ENCODE measurements around the gene HTRA1.

Gene HTRA1

GRCh38 chr10:122505885-122506645, 44.7 kb downstream of the HTRA1 start:
- Histone ChIP-seq H3K9me3 (ENCODE audit: low read length) (no peaks in the 10 kb centered on the region), H3K27me3 (ENCODE audit: insufficient read depth, low read length) (no peaks in the 10 kb centered on the region), H3K27ac (ENCODE audit: low read depth, low read length, poor library complexity, severe bottlenecking) (no peak overlapping the region), H3K4me1 (ENCODE audit: insufficient read depth, low read length, severe bottlenecking) (no peaks in the 10 kb centered on the region), H4K20me1 (ENCODE audit: insufficient read depth, low read length) (no peaks in the 10 kb centered on the region), H3K36me3 (ENCODE audit: insufficient read depth, low read length) (no peaks in the 10 kb centered on the region), H3K9me2 (ENCODE audit: low read depth, low read length) (no peaks in the 10 kb centered on the region), H3K79me2 (ENCODE audit: insufficient read depth, low read length) (no peaks in the 10 kb centered on the region), H3K4me2 (ENCODE audit: low read length) (no peak overlapping the region), H3F3A (ENCODE audit: insufficient read depth, low read length) (no peaks in the 10 kb centered on the region), H3K9ac (ENCODE audit: low read length) (no peak overlapping the region), H3K4me3 (ENCODE audit: low read depth, low read length, poor library complexity, severe bottlenecking) (no peak overlapping the region), H2AFZ (ENCODE audit: low read length) (no peak overlapping the region)
- TF ChIP-seq CTCF (IDR thresholded peaks at IDR 0.05; ENCODE audit: low read length) (no peak), EZH2 (IDR thresholded peaks at IDR 0.05; ENCODE audit: borderline replicate concordance, low read length) (no peak)

- no peaks in the 10 kb centered on the region for H3K79me2 ChIP-seq (ENCODE audit: insufficient read depth, low read length)
- H3K9me2 ChIP-seq (ENCODE audit: low read depth, low read length), result no peaks in the 10 kb centered on the region
- H3K4me1 ChIP-seq (ENCODE audit: insufficient read depth, low read length, severe bottlenecking), result no peaks in the 10 kb centered on the region
- no peaks in the 10 kb centered on the region for H3K36me3 ChIP-seq (ENCODE audit: insufficient read depth, low read length)
- H2AFZ ChIP-seq (ENCODE audit: low read length), result no peak overlapping the region
- no peak overlapping the region for H3K4me3 ChIP-seq (ENCODE audit: low read depth, low read length, poor library complexity, severe bottlenecking)
- H3K9ac ChIP-seq (ENCODE audit: low read length), result no peak overlapping the region
- H3K27me3 ChIP-seq (ENCODE audit: insufficient read depth, low read length), result no peaks in the 10 kb centered on the region
- no peak for TF ChIP-seq CTCF (IDR thresholded peaks at IDR 0.05; ENCODE audit: low read length)
- no peak for TF ChIP-seq EZH2 (IDR thresholded peaks at IDR 0.05; ENCODE audit: borderline replicate concordance, low read length)
- no peaks in the 10 kb centered on the region for H4K20me1 ChIP-seq (ENCODE audit: insufficient read depth, low read length)
- no peak overlapping the region for H3K4me2 ChIP-seq (ENCODE audit: low read length)
- H3K27ac ChIP-seq (ENCODE audit: low read depth, low read length, poor library complexity, severe bottlenecking), result no peak overlapping the region
- no peaks in the 10 kb centered on the region for H3F3A ChIP-seq (ENCODE audit: insufficient read depth, low read length)
- no peaks in the 10 kb centered on the region for H3K9me3 ChIP-seq (ENCODE audit: low read length)
These were observed 46.3 kb downstream of the HTRA1 start for GRCh38 chr10:122507616-122508015.

GRCh38 chr10:122508021-122508420, 46.7 kb downstream of the HTRA1 start:
- H3F3A ChIP-seq (ENCODE audit: insufficient read depth, low read length), result no peaks in the 10 kb centered on the region
- no peak overlapping the region for H2AFZ ChIP-seq (ENCODE audit: low read length)
- no peaks in the 10 kb centered on the region for H3K36me3 ChIP-seq (ENCODE audit: insufficient read depth, low read length)
- H3K27me3 ChIP-seq (ENCODE audit: insufficient read depth, low read length), result no peaks in the 10 kb centered on the region
- no peak overlapping the region for H3K4me2 ChIP-seq (ENCODE audit: low read length)
- no peak overlapping the region for H3K27ac ChIP-seq (ENCODE audit: low read depth, low read length, poor library complexity, severe bottlenecking)
- H4K20me1 ChIP-seq (ENCODE audit: insufficient read depth, low read length), result no peaks in the 10 kb centered on the region
- no peaks in the 10 kb centered on the region for H3K4me1 ChIP-seq (ENCODE audit: insufficient read depth, low read length, severe bottlenecking)
- TF ChIP-seq CTCF (IDR thresholded peaks at IDR 0.05; ENCODE audit: low read length) (no peak), EZH2 (IDR thresholded peaks at IDR 0.05; ENCODE audit: borderline replicate concordance, low read length) (no peak)
- H3K9me3 ChIP-seq (ENCODE audit: low read length), result no peaks in the 10 kb centered on the region
- H3K9ac ChIP-seq (ENCODE audit: low read length), result no peak overlapping the region
- H3K9me2 ChIP-seq (ENCODE audit: low read depth, low read length), result no peaks in the 10 kb centered on the region
- no peak overlapping the region for H3K4me3 ChIP-seq (ENCODE audit: low read depth, low read length, poor library complexity, severe bottlenecking)
- H3K79me2 ChIP-seq (ENCODE audit: insufficient read depth, low read length), result no peaks in the 10 kb centered on the region
